Natural killer cell (primary cell): ENCODE results near the gene FBLIM1. TPM values are rescaled to one million over a fixed set of nuclear protein-coding genes. Genes with fewer than 3 reads are reported as not detected.

Source experiments
- ATAC-seq, 3 donors: fragments of 150-1000 bp in 2 of 3; fragments of 200-7000 bp in 1 of 3; cut with Tn5 transposase; 1 replicate in 1 of 3; 2 replicates in 2 of 3; pipeline ENCODE4 v1.10.0; 2021; ENCODE audit warnings: mild to moderate bottlenecking in 2 of 3, moderate library complexity in 2 of 3
- DNase-seq, 2 donors: peaks; one replicate each; pipeline versions ENCODE4 v3.0.0 to v3.0.0-alpha.2; 2013 to 2021; ENCODE audit warnings: mixed read lengths in 1 of 2
- H3K27ac ChIP-seq: one replicate; pipeline ENCODE4 v1.5.1; 2013; ENCODE audit warnings: mild to moderate bottlenecking, low read length
- H3K27me3 ChIP-seq: one replicate; pipeline ENCODE4 v1.6.1; 2013; ENCODE audit warnings: low read length; ENCODE audit not compliant: control insufficient read depth, insufficient read depth
- H3K36me3 ChIP-seq: one replicate; pipeline ENCODE4 v1.6.1; 2013; ENCODE audit warnings: low read length; ENCODE audit not compliant: control insufficient read depth, insufficient read depth
- H3K4me1 ChIP-seq: one replicate; pipeline ENCODE4 v1.6.1; 2013; ENCODE audit warnings: low read length; ENCODE audit not compliant: control insufficient read depth, insufficient read depth
- H3K4me3 ChIP-seq: one replicate; pipeline ENCODE4 v1.5.1; 2013; ENCODE audit warnings: low read length
- H3K9me3 ChIP-seq: one replicate; pipeline ENCODE4 v1.6.1; 2013; ENCODE audit warnings: low read length; ENCODE audit not compliant: control insufficient read depth, insufficient read depth
- H3K27ac Mint-ChIP-seq, 2 donors: one replicate each; pipeline ENCODE4 v1.8.0; 2022; ENCODE audit warnings: mild to moderate bottlenecking in 2 of 2, mixed read lengths in 2 of 2, moderate library complexity in 1 of 2
- H3K27me3 Mint-ChIP-seq, 2 donors: one replicate each; pipeline ENCODE4 v1.8.0; 2022; ENCODE audit warnings: low read depth in 2 of 2, mixed read lengths in 2 of 2
- H3K36me3 Mint-ChIP-seq: one replicate; pipeline ENCODE4 v1.8.0; 2022; ENCODE audit warnings: mixed read lengths
- H3K4me1 Mint-ChIP-seq, 2 donors: one replicate each; pipeline ENCODE4 v1.8.0; 2022; ENCODE audit warnings: mixed read lengths in 2 of 2
- H3K4me3 Mint-ChIP-seq: one replicate; pipeline ENCODE4 v1.8.0; 2022; ENCODE audit warnings: mild to moderate bottlenecking, moderate library complexity, mixed read lengths
- H3K9me3 Mint-ChIP-seq, 2 donors: one replicate each; pipeline ENCODE4 v1.8.0; 2022; ENCODE audit warnings: mixed read lengths in 2 of 2
- CTCF ChIP-seq: fragments of 200-600 bp; IDR thresholded peaks from one replicate; pipeline ENCODE4 v1.8.0; 2022; ENCODE audit warnings: antibody characterized with exemption
- WGBS: methylation state at CpG from one replicate; pipeline ENCODE4 v1.1.7; 2013; ENCODE audit warnings: missing lambda C conversion rate; ENCODE audit not compliant: insufficient coverage; 5-methylcytosine and 5-hydroxymethylcytosine counted together
- intact Hi-C: fragments of 100-400 bp; cut with micrococcal nuclease; formaldehyde crosslinking; loops from one replicate; pipeline ENCODE4 v1.14.2; 2022
- total RNA-seq, 4 donors: library from RNA; stranded (reverse); fragments of 120-200 nt in 1 of 4; gene quantifications; one replicate each; pipeline versions ENCODE4 v1.2.3 to v1.2.4, GENCODE V29; 2013 to 2022

Gene FBLIM1
- total RNA-seq, 3 donors from 2014 or later (not counting 1 experiment from before 2014, with no cell fraction given) = 0.39 TPM; not detected in 2

DNA sequence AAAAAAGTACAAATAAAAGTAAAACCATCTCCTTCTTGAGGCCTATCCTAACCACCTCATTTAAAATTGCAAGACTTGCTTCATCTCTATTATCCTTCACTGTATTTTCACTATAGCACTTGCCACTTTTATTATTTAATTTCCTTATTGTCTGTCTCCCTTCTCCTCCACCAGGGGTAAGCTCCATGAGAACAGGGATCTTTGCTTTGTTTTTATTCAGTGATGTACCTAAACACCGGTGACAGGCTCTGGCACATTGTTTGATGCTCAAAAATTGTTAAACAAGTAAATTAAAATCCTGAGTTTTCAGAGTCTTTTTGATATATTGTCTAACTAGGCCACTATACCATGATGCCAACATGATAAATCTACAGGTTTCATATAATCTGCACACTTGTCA, 71.7 kb downstream of the FBLIM1 start:
- Histone ChIP-seq H3K36me3 (no peaks in the 10 kb centered on the region), H3K27me3 (no peaks in the 10 kb centered on the region), H3K27ac (no peak overlapping the region), H3K4me3 (no peak overlapping the region), H3K4me1 (peaks cover 28% of the 10 kb centered on the region), H3K9me3 (no peaks in the 10 kb centered on the region)
- ATAC-seq (no peak), DNase-seq (no peak)
- Mint-ChIP-seq H3K4me1 (peaks cover 16 to 20% of the 10 kb centered on the region in 2 donors), H3K4me3 (no peak overlapping the region), H3K36me3 (no peaks in the 10 kb centered on the region), H3K9me3 (no peaks in the 10 kb centered on the region), H3K27ac (peak overlapping the region in 1 of 2 donors; percentile 14), H3K27me3 (no peaks in the 10 kb centered on the region)
- intact Hi-C loops = loop anchor here (5.0 to 10.0 kb wide), 3 partner anchors 57 to 1075 kb away; partner anchors contain the start of gene SZRD1
- no peak for TF ChIP-seq CTCF
- 91% methylated on average over 1 of the region's 1 CpG for WGBS

GRCh38 chr1:15833069-15833679, 74.6 kb downstream of the FBLIM1 start:
- Histone ChIP-seq H3K4me1 (peaks cover 46% of the 10 kb centered on the region), H3K4me3 (peak overlapping the region; percentile 80), H3K9me3 (no peaks in the 10 kb centered on the region), H3K36me3 (no peaks in the 10 kb centered on the region), H3K27ac (peak overlapping the region; percentile 96), H3K27me3 (no peaks in the 10 kb centered on the region)
- peak overlapping the region; percentile 95 to 99 for H3K27ac Mint-ChIP-seq
- H3K9me3 Mint-ChIP-seq = no peaks in the 10 kb centered on the region
- H3K4me1 Mint-ChIP-seq = peaks cover 41 to 47% of the 10 kb centered on the region in 2 donors
- peak overlapping the region; percentile 96 for H3K4me3 Mint-ChIP-seq
- TF ChIP-seq CTCF = no peak
- 64% methylated on average over 21 of the region's 24 CpGs for WGBS
- H3K36me3 Mint-ChIP-seq = no peaks in the 10 kb centered on the region
- intact Hi-C loops = loop anchor here (5.0 to 10.0 kb wide), 3 partner anchors 54 to 1072 kb away; partner anchors contain the start of gene SZRD1
- no peaks in the 10 kb centered on the region for H3K27me3 Mint-ChIP-seq
- DNase-seq = peak in 1 of 2 donors; percentile 77
- no peak for ATAC-seq

DNA sequence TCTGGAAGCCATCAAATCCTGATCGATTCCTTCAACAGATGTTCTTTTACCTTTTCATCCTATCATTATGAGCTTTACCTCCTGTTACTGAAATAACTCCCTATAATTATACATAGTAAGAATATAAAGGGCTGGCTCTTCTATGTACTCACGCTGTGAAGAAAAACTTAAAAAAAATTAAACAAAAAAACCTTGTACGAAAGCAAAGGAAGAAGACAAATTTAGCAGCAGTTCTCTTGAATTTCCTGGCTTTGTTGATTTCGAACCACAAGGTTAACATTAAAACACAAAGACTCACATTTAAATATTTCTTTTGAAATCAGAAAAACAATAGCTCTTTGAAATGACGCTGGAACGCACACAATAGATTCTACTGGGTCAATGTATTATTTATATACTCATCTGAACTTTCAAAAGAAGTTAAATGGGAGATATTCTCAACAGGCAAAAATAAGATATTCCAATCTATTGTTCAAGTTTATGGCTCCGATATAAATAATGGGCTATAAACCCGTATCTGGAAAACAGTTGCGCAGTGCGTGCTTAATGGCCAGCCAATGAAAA, 75.3 kb downstream of the FBLIM1 start:
- peak overlapping the region; percentile 95 to 99 for H3K27ac Mint-ChIP-seq
- Histone ChIP-seq H3K4me3 (peak overlapping the region; percentile 80), H3K4me1 (peaks cover 46% of the 10 kb centered on the region), H3K36me3 (no peaks in the 10 kb centered on the region), H3K27me3 (no peaks in the 10 kb centered on the region), H3K27ac (peak overlapping the region; percentile 96), H3K9me3 (no peaks in the 10 kb centered on the region)
- DNase-seq (no peak), ATAC-seq (no peak)
- 0% methylated on average over 7 of the region's 10 CpGs for WGBS
- H3K4me3 Mint-ChIP-seq = peak overlapping the region; percentile 96
- intact Hi-C loops = loop anchor here (2.0 to 10.0 kb wide), 4 partner anchors 53 to 1071 kb away; partner anchors contain the start of gene SZRD1
- TF ChIP-seq CTCF = no peak
- no peaks in the 10 kb centered on the region for H3K9me3 Mint-ChIP-seq
- no peaks in the 10 kb centered on the region for H3K27me3 Mint-ChIP-seq
- no peaks in the 10 kb centered on the region for H3K36me3 Mint-ChIP-seq
- peaks cover 41 to 47% of the 10 kb centered on the region in 2 donors for H3K4me1 Mint-ChIP-seq
